Left kidney (tissue), 8 donors: ENCODE results near the gene COA3. TPM values are rescaled to one million over a fixed set of nuclear protein-coding genes. Genes with fewer than 3 reads are reported as not detected.

ENCODE experiments used
- DNase-seq: peaks from one replicate; pipeline ENCODE4 v3.0.0-alpha.2; 2013
- long read RNA-seq, 8 donors: transcript quantifications; one replicate each; lab custom pipeline, GENCODE V29; 2026
- polyA plus RNA-seq: library from polyadenylated mRNA; unstranded; fragments of 120-200 nt; gene quantifications from one replicate; pipeline ENCODE4 v1.2.1, GENCODE V29; 2013; ENCODE audit not compliant: insufficient read length

COA3 gene
- polyA plus RNA-seq: 144 TPM
- long read RNA-seq, donor 1, transcript COA3-201 (2 exons, 771 nt): major isoform, 142 of 142 reads
- long read RNA-seq, donor 1, partial matches to known transcripts: 0 of 142 reads
- long read RNA-seq, donor 1, other reads (novel, unspliced or antisense): 0 of 142 reads
- long read RNA-seq, donor 2, transcript COA3-201 (2 exons, 771 nt): major isoform, 119 of 119 reads
- long read RNA-seq, donor 2, partial matches to known transcripts: 0 of 119 reads
- long read RNA-seq, donor 2, other reads (novel, unspliced or antisense): 0 of 119 reads
- long read RNA-seq, donor 3, transcript COA3-201 (2 exons, 771 nt): major isoform, 91 of 91 reads
- long read RNA-seq, donor 3, partial matches to known transcripts: 0 of 91 reads
- long read RNA-seq, donor 3, other reads (novel, unspliced or antisense): 0 of 91 reads
- long read RNA-seq, donor 4, transcript COA3-201 (2 exons, 771 nt): major isoform, 14 of 14 reads
- long read RNA-seq, donor 4, partial matches to known transcripts: 0 of 14 reads
- long read RNA-seq, donor 4, other reads (novel, unspliced or antisense): 0 of 14 reads
- long read RNA-seq, donor 5, transcript COA3-201 (2 exons, 771 nt): major isoform, 255 of 263 reads
- long read RNA-seq, donor 5, partial matches to known transcripts: 8 of 263 reads
- long read RNA-seq, donor 5, other reads (novel, unspliced or antisense): 0 of 263 reads
- long read RNA-seq, donor 6, transcript COA3-201 (2 exons, 771 nt): major isoform, 138 of 138 reads
- long read RNA-seq, donor 6, partial matches to known transcripts: 0 of 138 reads
- long read RNA-seq, donor 6, other reads (novel, unspliced or antisense): 0 of 138 reads
- long read RNA-seq, donor 7, transcript COA3-201 (2 exons, 771 nt): major isoform, 171 of 197 reads
- long read RNA-seq, donor 7, partial matches to known transcripts: 25 of 197 reads
- long read RNA-seq, donor 7, other reads (novel, unspliced or antisense): 0 of 197 reads
- long read RNA-seq, donor 8, transcript COA3-201 (2 exons, 771 nt): major isoform, 58 of 58 reads
- long read RNA-seq, donor 8, partial matches to known transcripts: 0 of 58 reads
- long read RNA-seq, donor 8, other reads (novel, unspliced or antisense): 0 of 58 reads

- peak; percentile 83 for DNase-seq
These were observed at the start of gene COA3, which contains the start of gene CNTD1 for GRCh38 chr17:42798383-42799380. Gene COA3, minus strand, starts transcription at chr17:42798704. Its CDS starts 23 bp downstream, at chr17:42798681. Gene CNTD1, plus strand, starts transcription at chr17:42798861. Its CDS starts 207 bp downstream, at chr17:42799068.

GRCh38 chr17:42848093-42848492 is 49.6 kb upstream of the COA3 start:
- no peak for DNase-seq

- no peak for DNase-seq
These were observed 48.2 kb upstream of the COA3 start for GRCh38 chr17:42846594-42847280.

GRCh38 chr17:42845918-42846593 is 47.6 kb upstream of the COA3 start:
- no peak for DNase-seq

- no peak for DNase-seq
These were observed 47.0 kb upstream of the COA3 start for GRCh38 chr17:42845556-42845917.

GRCh38 chr17:42844761-42845555 is 46.5 kb upstream of the COA3 start:
- no peak for DNase-seq

GRCh38 chr17:42844271-42844670 is 45.8 kb upstream of the COA3 start, which contains the start of gene AOC2:
Gene AOC2, plus strand, starts transcription at chr17:42844580. Its CDS starts 47 bp downstream, at chr17:42844627.
- DNase-seq: no peak

- DNase-seq: peak; percentile 72
These were observed 44.9 kb upstream of the COA3 start for GRCh38 chr17:42843358-42843934.

- DNase-seq: no peak
These were observed 43.6 kb upstream of the COA3 start for GRCh38 chr17:42841975-42842685.

- no peak for DNase-seq
These were observed 37.2 kb upstream of the COA3 start for GRCh38 chr17:42835732-42836131.

- no peak for DNase-seq
These were observed 35.4 kb upstream of the COA3 start for GRCh38 chr17:42833767-42834422.

- peak; percentile 88 for DNase-seq
These were observed 34.6 kb upstream of the COA3 start, which contains the start of gene PSME3 for GRCh38 chr17:42832934-42833766. Gene PSME3, plus strand, starts transcription at chr17:42833397. Its CDS starts 235 bp downstream, at chr17:42833632.

- DNase-seq: no peak
These were observed 33.9 kb upstream of the COA3 start for GRCh38 chr17:42832213-42832933.

- DNase-seq: no peak
These were observed 32.5 kb upstream of the COA3 start for GRCh38 chr17:42830971-42831370.

GRCh38 chr17:42827472-42827871 is 29.0 kb upstream of the COA3 start:
- no peak for DNase-seq
